GM12872 (cell line): ENCODE measurements around the gene PPP5C.

Source experiments
- TF ChIP-seq, protein P1 (sequence below): IDR thresholded peaks from 3 replicates; pipeline ENCODE4 v1.5.1; 2011; ENCODE audit warnings: low read depth, mild to moderate bottlenecking, low read length, moderate library complexity; ENCODE audit not compliant: insufficient read depth

PPP5C gene

DNA sequence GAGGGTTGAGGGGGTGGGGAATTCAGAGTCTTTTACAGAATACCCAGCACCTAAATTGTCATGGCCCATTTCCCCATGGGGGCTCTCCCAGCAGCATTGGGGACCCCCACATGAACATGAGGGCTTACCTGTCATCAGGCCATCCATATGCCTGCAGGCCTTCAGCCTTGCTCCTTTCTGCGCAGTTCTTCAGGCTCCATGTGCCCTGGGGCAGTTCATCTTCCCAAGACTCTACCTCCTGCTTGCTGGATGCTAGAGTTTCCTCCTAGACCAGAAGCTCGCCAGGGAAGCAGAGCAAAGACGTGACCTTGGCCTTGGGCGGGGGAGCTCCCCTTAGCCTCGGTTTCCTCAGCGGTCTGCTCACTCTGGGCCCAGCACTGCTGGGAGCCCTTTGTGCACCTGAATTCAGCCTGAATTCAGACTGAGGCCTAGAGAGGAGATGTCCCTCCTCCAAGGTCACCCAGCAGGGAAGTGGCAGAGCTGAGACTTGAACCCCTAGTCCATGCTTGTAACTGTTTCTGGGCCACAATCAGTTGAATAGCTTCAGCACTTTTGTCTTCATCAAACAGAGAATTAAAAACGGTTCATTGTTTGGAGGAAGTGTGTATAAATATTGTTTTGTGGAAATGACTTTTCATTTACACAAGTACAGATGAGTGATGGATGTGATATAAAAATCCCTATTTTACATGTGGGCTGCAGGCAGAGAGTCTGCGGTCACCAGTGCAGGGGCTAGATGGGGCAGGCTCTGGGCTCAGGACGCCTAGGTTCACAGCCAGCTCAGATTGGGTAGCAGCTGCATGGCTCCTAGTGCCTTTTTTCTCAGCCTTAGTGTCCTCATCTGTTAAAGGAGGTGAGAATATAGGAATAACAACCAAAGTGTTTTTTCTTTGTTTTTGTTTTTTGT, 9.5 kb downstream of the PPP5C start:
- TF ChIP-seq, protein P1, sequence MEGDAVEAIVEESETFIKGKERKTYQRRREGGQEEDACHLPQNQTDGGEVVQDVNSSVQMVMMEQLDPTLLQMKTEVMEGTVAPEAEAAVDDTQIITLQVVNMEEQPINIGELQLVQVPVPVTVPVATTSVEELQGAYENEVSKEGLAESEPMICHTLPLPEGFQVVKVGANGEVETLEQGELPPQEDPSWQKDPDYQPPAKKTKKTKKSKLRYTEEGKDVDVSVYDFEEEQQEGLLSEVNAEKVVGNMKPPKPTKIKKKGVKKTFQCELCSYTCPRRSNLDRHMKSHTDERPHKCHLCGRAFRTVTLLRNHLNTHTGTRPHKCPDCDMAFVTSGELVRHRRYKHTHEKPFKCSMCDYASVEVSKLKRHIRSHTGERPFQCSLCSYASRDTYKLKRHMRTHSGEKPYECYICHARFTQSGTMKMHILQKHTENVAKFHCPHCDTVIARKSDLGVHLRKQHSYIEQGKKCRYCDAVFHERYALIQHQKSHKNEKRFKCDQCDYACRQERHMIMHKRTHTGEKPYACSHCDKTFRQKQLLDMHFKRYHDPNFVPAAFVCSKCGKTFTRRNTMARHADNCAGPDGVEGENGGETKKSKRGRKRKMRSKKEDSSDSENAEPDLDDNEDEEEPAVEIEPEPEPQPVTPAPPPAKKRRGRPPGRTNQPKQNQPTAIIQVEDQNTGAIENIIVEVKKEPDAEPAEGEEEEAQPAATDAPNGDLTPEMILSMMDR: no peak

- TF ChIP-seq, protein P1: no peak
These were observed 11.1 kb downstream of the PPP5C start for GRCh38 chr19:46357846-46358583.

GRCh38 chr19:46361915-46362314, 15.0 kb downstream of the PPP5C start:
- TF ChIP-seq, protein P1: no peak

GRCh38 chr19:46364359-46364758, 17.5 kb downstream of the PPP5C start:
- TF ChIP-seq, protein P1: no peak

GRCh38 chr19:46365561-46365960, 18.7 kb downstream of the PPP5C start:
- TF ChIP-seq, protein P1: no peak

DNA sequence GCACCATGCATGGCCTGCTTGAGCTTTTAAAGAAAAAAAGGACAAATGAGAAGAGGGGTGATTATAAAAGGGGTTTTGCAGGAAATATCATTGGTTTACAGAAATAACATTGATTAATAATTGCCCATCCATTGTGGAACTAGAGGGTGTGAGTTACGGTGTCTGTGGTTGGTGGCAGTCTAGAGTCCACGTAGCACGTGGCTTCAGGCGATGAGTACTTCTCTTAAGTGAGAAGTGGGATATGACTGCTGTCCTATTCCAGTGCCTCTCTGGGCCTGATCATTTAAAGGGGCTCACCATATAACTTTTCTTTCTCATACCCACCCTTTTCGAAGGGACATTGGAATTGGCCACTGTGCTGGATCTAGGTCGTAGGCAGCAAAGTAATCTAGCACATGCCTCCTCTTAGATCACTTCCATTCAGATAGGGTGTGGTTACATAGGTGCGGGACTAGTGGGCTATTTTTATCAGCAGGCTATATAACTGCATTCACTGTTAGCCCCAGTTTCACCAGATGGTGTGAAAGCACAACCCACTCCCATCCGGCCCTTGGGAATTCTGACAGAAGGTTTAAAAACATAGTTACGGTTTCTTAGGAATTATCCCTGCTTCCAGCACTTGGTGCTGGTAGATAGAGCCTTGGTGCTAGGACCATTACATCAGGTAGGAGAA, 19.9 kb downstream of the PPP5C start:
- TF ChIP-seq, protein P1: no peak

DNA sequence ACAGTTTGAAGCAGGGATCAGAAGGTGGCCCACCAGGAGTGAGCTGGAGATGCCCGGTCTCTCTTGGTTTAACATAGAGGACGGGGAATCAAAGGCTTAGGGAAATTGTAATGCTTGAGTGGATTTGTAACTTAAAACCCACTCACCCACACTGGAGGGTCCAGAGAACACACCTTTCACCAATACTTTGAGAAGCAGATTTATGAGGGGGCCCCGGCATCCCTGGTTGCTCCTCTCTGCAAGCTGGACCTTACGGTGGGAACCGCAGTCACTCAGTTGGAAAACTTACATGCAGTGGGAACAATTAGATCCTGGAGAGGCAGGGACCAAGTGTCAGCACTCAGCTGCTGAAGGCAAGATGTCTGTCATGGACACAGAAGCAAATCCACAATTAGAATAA, 20.5 kb downstream of the PPP5C start:
- TF ChIP-seq, protein P1: no peak
